Stimulated activated CD4-positive, alpha-beta T cell treated with anti-CD3 and anti-CD28 coated beads, Interleukin-15, amount 100 ng/mL, for 48 hours (primary cell): ENCODE data around the gene STRA6.

ENCODE experiments used
- DNase-seq, 2 donors: peaks; one replicate each; pipeline ENCODE4 v3.0.0-alpha.2; 2020; ENCODE audit warnings: low read depth in 2 of 2

The STRA6 gene

DNA sequence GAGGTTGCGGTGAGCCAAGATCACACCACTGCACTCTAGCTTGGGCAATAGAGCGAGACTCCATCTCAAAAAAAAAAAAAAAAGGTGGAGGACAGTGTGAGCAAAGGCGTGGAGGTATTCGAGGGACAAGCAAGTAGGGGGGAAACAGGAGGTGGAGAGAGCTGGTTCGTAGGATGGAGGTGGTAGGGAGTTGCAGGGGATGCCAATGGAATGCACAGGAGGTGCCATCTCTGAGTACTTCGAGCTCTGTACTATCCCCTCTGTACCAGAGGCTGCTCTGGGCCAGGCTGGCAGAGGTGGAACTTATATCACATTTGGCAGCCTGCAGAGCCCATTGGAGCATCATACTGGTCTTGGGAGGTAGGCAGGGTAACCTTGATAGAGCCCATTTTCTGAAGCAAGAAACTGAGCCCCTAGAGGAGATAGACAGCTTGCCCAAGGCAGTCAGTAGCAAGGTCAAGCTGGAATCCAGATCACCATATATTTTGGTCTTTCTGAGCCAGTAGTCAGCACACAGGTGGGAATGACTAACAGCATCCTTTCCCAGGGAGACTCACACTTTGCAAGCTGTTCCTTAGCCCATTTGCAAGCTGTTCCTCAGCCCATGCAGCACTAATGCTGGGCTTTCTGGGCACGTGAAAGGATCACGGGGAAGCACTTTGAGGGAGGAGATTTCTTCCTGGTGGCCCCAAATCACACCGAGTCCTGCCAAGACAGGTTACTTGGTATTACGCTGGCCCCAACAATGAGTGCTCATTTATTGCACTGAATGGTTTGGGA is 24.4 kb upstream of the STRA6 start:
- no peak for DNase-seq

DNA sequence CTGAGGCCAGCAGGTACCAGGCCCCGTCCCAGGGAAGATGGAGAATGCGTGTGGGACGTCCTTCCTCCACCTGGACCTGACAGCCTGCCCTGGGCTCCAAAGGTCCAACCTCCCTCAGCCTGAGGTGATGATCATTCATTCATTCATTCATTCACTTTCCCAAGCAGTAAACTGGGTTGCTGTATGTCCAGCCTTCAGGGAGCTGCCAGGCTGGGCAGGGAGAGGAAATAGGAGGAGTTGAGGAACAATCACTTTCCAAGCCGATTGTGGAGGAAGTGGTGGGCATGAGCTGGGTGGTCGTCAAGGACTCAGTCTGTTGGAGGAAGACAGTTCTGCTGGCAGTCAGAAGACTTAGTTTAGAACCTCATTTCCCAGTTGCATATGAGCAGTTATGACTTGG is 23.3 kb upstream of the STRA6 start:
- no peak for DNase-seq

DNA sequence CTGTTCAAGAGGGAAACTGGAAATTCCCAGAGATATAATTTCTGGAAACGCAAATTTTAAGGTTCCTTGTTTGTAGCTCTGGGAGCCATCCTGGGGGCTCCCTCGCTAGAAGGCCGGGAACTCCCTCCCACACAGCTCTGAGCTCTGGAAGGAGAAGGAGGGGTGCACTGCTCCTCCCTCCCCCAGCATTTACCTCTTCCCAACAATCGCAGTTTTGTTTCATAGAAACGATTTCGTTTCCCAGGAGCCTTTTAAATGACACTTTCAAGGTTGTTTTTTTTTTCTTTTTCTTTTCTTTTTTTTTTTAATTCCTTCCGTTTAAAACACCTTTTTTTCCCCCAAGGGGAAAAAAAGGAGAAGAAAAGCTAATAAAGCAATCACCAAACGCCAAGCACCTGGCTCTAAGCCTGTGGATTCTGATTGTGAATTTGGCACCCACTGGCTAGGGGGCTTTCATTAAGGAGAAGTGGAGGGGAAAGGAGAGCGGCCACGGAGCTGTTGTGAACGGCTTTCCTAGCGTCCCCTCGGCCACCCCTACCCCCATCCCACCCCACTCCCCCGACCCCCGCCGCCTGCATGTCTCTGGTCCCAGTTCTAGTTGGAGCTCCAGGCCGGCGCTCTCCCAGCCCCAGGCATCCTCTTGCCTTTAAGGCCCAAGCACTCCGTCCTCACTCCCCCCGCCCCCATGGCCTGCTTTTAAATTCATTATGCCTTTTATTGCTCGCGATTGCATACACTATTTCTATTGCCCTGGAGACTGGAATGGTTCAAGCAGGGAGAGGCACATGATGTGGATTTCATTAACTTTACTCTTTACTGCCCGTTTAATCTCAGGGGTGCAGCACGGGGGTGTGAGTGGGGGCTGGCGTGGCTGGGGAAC is 19.9 kb upstream of the STRA6 start:
- no peak for DNase-seq

DNA sequence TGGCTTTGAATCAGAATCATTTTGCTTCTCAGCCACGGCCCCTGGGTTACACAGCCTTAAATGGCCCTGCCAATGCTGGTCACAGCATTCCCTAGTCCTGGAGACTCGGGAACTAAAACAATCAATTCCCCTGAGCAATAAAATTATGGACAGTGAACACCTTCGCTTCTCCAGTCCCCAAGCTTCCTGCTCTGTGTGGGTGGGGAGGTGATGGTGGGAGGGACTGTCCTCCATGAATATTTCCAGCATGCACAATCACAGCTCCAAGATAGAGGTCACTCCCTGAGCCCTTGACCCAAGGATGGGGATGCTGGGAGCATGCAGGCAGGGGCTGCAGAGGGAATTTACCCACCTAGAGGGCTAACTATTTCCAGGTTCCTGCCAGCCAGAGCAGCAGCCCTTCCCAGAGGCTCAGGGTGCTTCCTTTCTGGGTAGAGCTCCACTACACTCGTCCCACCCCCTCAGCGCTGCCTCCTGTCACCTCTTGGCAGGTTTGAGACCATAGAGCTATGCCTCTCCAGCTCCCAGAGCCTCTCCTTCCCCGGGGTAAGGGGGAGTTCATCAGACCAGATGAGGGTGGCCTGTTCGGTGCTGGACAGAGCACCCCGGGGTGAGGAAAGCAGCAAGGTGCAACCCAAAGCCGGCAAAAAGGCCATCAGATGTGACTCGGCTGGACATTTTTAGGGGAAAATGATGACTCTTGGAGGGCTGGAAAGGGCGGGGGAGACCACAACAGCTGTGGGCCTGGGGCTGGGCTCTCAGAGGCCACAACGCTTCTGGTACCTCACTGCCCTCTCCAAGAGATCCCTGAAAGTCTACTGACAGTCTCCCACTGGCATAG is 19.0 kb upstream of the STRA6 start:
- DNase-seq: no peak

DNA sequence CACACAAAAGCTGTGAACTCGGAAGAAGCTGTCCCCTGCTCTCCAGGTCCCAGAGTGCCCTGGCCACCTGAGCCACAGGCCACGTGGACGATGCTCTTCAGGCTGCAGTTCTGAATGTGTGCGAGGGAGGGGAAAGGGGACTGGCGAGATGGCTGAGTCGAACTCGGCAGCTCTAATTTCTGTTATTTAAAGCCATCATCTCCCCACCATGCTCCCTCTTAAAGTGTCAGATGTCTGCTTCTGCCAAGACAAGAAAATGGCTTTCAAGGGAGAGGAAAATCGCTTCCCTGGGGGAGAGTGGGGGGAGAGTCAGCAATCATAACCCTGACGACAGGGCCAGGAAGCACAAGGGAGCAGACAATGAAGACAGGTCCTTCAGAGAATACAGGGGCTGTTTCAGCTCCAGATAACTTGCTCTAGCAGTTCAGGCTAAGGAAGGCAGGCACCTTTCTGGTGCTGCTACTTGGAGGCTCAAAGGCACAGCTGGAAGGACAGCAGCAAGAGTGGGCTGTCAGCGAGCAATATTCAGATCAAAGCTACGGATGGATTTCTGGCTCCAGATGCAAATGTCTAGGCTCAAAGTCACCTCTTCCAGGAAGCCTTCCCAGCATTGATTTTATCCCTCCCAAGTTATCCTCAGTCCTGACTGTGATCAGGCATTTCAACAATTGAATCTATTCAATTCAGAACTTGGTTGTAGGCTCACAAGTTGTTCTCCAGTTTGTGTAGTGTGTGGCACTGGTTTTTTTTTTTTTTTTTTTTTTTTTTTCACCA is 18.1 kb upstream of the STRA6 start:
- DNase-seq: no peak

DNA sequence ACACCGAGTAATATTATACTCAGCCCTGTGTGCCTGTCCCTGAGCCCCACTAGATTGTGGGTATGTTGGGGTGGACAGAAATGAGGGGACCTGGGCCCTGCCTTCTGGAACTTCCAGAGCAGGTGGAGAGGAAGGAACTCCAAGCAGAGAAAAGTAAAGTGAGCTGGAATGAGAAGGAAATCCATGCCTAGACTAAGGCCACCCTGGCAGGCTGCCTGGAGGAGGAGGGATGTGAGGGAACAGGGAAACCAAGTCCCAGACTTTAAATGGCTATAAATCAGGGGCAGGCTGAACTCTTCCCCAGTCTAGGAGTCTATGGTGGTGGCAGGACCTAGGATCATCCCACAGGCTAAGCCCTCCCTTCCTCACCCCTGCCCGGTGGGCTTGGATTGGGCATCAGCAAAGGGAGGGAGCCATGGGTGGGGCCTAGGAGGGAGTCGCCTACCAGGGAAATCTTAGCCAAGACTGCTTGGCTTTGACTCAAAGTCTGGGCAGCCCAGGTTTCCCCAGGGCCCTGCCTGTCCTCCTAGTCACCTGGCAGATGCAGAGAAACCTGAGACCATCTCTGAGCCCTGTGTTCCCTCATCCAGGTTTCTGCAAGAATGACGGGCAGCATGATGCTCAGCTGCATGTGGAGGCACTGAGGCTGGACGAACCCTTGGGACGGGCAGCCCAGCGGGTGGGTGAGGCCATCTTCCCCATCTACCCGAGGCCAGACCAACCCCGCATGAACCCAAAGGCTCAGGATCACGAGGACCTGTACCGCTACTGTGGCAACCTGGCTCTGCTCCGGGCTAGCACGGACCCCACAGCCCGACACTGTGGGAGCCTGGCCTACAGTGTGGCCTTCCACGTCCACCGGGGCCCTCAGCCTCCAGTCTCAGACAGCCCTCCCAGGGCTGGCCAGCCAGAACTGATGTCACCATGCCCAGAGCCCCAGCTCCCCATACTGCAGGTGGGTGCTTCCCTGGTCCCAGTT is 15.6 kb upstream of the STRA6 start:
- DNase-seq: no peak

DNA sequence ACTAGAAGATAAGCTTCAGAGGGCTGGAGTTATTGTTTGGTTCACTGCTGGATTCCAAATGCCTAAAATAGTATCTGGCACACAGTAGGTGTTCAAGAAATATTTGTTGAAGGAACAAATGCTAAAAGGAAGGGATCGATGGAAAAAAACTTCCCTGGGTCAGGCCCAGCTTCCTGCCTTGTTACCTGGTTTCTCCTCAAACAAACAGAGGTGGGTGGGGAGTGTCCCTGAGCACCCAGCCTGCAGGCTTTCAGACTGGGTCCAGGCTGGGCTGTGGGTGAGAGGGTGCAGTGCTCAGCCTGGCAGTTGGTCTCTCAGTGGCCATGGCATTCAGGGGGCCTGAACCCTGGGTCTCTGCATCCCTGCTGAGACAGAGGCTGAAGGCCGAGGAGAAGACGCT is 14.4 kb upstream of the STRA6 start:
- DNase-seq: no peak

DNA sequence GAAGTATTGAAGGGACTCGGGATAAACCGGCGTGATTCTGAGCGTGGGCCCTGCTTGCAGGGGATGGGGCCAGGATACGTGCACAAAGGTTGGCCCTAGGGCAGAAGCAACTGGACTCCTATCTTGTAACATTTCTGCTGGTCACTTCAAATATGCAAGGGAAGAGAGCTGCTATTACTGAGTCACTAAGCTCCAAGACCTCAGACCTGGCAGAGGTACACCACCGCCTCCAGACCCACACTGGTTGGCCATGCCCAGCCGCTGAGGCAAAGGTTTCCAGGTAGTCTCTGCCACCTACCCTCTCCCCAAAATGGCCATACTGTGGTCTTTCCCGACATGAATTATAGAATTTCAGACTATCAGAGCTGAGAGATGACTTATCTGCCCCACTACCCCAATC is 13.4 kb upstream of the STRA6 start:
- no peak for DNase-seq

DNA sequence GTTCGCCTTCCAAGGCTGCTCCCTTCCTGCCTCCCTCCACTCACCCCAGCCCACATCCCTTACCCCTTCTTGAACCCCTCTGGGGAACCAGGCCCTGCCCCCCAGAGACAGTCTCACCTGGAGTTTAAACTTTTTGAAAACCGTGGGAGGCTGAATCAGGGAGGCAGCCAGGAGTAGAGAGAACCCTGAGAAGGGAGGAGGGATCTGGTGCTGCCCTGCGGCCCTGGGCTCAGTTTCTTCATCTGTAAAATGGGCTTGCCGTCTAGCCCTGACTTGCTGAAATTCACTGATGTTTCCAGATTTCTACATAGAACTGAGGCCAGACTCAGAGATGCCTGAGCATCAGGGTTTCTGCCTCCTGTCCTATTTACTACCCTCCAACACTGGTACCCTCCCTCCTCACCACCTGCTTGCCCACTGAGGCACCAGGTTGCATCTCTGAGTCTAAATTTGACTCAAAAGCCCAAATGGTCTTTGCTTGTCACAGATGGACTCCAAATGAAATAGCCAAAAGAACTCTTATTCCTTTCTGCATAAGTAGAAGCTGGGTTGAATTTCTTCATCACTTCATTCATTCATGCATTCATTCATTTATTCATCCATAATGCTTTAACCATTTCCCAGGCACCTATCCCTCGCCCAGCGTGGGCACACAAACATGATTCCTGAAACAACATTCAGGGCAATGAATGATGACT is 11.9 kb upstream of the STRA6 start:
- no peak for DNase-seq

DNA sequence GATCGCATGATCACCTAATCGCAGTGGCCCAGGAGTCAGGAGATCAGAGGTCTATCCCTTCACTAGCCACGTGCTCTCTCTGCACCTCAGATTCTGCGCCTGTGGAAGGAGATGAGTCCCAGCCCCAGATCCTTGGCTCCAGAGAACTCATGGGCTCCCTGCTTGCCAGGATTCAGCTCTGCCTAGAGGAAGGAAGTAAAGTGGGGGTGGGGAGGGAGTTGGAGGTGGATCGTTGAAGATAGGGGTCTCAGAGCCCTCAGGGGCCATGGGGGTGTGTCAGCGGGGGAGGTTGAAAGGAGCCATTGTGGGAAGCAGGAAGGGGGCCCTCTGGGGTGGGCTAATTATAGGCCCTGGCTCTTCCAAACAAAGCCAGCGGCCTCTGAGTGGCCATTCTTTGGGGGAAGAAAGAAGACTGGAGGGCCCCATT is 11.3 kb upstream of the STRA6 start:
- no peak for DNase-seq

DNA sequence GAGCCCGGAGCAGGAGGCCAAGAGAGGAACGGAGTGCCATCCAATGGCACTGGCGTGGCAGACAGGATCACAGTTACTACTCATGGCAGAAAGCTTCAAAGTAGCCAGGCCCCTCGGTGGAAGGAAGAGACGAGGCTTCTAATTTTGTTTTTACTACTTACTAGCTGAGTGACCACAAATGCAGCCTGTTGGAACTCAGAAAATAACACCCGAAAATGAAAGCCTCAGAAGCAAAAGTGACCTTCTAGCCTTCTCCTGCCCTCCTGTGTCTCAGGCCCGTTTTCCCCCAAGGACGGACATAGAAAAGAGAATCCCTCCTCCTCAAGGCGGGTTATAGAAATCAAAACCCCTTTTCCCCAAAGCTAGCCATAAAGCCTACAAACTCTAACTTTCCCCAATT is 9.9 kb upstream of the STRA6 start:
- DNase-seq: no peak

DNA sequence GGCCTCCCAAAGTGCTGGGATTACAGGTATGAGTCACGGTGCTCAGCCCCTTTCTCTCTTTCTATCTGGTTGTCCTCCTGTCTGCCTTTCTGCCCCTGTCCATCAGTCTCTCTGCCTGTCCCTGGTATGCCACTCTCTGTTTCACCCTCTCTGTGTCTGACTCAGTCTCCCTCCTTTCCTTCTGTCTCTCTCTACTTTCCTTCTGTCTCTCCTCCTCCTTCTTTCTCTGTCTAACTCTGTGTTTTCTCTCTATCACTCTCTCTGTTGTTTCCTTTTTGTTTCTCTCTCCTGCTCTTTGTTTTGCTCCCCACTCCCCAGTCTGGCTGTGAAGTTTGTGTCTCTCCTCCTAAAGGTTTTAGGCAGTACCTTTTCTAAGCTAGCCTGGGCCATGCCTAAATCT is 9.1 kb upstream of the STRA6 start:
- no peak for DNase-seq

DNA sequence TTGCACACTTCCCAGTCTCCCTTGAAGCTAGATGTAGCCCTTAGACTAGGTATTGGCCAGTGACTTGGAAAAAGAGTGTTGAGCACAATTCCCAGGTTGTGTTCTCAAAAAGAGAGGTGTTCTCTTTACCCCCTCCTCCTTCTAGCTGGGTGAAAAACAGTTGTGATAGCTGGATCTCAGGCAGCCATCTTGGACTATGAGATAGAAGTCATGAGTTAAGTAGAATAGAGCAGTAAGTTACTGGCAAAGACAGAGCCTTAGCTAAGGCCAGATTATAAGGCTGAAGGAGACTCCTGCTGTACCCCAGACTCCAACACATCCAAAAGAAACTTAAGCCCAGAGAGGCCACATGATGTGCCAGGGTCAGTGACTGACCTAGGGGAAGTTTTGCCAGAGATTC is 8.1 kb upstream of the STRA6 start:
- no peak for DNase-seq

DNA sequence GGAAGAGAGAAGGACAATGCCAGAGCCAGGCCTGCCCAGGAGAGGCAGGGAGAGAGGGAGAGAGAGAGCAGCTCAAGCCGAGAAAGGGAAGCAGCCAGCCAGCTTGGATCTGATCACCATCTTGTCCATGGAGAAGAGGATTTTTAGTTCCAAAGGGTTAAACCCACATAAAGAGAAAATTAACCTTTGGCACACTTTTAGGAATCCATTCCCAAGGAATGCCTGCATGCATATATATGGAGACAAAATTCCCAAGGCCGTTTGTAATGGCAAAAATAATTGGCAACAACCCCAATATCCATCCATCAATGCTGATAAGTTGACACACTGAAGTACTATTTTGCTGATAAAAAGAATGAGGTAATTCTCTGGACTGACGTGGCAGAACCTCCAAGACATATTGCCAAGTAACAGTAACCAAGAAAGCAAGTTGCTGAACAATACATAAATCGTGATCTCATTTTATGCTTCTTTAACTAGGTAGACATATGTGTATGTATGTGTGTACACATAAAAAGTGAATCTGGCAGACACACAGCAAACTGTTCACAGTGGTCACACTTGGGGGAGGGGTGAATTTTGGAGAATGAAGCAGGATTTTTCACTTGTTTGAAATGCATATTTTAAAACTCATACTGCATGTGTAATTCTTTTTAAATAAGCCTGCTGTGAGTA is 7.5 kb upstream of the STRA6 start:
- DNase-seq: no peak

DNA sequence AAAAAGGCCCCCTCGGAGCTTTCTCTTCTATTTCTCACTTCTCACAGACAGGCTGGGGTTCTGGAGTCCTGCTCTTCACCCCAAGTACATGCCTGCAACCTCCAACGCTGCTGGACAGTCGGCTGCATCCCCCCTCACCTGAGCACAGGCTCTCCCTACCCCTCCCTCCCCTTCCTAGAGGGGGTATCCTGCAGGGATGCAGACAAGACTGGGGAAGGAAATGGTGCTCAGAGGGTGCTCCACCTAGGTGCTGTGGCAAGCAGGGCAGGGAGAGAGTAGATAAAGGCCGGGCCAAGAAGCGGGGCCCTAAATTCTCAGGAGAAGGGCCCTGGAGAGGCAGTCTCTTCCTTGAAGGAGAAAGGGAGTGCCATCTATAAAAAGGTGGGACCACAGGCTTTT is 7.0 kb upstream of the STRA6 start:
- no peak for DNase-seq

DNA sequence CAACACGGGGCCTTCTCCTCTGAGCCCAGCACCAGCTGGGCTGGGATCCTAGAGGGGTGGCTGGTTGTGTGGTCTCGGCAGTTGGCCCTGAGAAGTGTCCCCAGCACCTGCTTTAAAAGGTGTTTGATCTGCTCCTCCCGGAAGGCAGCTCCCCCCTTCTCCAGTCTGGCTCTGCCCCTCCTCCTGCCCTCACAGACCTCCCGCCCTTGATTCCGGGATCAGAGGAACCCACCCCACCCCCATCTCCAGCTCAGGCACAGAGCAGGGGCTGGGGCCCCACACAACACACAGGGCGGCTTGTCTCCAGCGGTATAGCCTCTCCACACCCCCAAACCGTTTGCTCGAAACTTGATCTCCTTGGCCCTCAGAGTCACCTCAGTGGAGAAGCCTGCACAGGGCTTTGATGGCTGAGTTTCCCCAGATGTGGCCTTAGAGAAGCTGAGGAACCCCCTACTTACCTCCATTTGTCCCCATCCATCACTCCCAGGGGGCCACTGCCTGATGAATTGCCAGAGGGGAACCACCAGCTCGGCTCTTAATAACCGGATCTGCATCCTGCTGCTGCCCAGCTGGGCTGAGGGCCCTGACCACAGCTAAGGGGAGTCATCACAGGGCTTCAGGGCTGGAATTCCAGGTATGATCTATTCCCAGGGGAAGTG is 6.4 kb upstream of the STRA6 start:
- no peak for DNase-seq

DNA sequence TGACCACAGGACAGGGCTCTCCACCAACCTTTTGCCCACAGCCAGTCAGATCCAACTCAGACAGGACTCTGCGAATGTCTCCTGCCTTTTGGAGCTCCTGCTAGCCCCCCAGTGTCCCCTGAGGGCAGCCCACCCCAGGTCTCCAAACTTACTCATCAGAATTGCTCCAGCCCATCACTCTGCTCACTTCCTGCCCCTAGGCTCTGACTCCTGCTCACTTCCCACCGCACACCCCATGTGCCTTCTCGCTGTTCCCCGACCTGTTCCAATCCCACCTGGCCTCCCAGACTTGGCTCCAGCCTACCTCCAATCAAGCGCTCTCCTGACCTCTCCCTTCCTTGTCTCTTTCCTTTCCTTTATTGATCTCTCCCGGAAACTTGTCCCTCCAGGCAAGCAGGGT is 5.9 kb upstream of the STRA6 start:
- no peak for DNase-seq

DNA sequence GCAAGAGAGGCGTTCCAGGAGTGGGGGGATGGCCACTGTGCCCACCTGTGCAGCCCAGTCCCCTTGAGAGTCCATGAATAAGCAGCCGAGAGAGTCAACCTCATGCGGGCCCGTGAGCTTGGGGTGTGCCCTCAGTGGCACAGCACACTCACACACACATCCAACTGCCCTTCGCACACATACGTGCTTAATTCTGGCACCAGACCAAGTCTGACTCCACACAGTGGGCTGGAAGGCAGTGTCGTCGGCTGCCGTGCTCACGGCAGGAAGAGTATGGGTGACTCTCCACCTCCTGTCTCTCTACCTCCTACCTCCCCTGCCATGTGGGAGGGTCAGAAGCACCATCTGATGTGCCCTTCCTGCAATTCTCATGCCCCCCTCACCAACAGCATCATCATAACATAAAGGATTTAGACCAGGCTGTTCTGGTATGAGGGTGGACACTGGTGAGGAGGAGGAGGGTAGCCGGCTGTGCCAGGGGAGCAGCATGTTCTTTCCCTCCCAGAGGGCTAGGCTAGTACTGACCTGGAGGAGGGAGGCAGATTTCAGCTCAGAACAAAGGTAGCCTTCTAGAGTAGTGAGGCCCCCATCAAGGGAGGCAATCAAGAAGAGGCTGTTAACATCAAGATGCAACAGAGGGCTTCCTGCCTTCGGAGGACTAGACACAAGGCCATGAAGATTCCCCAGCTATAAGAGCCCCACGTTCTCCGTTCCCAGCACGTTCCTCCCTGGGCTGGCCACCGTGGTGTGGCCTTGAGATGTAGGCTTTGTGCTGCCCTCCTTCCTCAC is 5.3 kb upstream of the STRA6 start:
- no peak for DNase-seq
